Activated CD4-positive, alpha-beta T cell treated with anti-CD3 and anti-CD28 coated beads, Interleukin-2, amount 50 U/mL, for 24 hours (primary cell): Measurements from ENCODE around the gene DHDH.
A peak's percentile ranks its signal among the peaks of the same experiment; 100 is the strongest.

Experiments used
- DNase-seq, 2 donors: peaks; one replicate each; pipeline ENCODE4 v3.0.0-alpha.2; 2020; ENCODE audit warnings: low read depth in 1 of 2, low spot score in 1 of 2

Gene DHDH

GRCh38 chr19:48947258-48947542 is 13.7 kb downstream of the DHDH start:
- no peak for DNase-seq

GRCh38 chr19:48950159-48950558 is 16.7 kb downstream of the DHDH start:
- no peak for DNase-seq

DNA sequence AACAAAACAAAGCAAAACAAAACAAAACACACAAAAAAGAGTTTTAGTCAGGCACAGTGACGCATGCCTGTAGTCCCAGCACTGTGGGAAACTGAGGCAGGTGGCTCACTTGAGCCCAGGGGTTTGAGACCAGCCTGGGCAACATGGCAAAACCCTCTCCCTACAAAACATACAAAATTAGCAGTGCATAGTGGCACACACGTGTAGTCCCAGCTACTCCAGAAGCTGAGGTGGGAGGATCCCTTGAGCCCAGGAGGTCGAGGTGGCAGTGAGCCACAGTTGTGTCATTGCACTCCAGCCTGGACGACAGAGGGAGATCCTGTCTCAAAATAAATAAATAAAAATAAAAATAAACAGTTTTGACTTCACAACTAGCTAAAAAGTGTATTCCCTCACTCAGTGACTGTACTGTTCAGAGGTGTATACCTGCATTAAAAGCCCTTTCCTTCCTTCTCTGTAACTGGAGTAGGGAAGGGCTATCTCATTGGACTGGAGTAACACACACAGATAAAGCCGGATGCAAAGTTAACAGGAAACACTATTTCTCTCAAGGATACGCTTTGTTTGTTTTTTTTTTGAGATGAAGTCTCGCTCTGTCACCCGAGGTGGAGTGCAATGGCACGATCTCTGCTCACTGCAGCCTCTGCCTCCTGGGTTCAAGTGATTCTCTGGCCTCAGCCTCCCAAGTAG is 17.5 kb downstream of the DHDH start:
- no peak for DNase-seq

- no peak for DNase-seq
Observed at GRCh38 chr19:48953141-48953540, 19.6 kb downstream of the DHDH start.

- no peak for DNase-seq
Observed at GRCh38 chr19:48953990-48954594, 20.6 kb downstream of the DHDH start.

GRCh38 chr19:48954595-48955307 is 21.3 kb downstream of the DHDH start, which contains the start of gene BAX:
TSS of gene BAX (plus strand) at chr19:48954875. CDS start at chr19:48954929, 54 bp downstream.
- peak; percentile 88 to 94 for DNase-seq

- no peak for DNase-seq
Observed at GRCh38 chr19:48955308-48955958, 21.9 kb downstream of the DHDH start.

DNA sequence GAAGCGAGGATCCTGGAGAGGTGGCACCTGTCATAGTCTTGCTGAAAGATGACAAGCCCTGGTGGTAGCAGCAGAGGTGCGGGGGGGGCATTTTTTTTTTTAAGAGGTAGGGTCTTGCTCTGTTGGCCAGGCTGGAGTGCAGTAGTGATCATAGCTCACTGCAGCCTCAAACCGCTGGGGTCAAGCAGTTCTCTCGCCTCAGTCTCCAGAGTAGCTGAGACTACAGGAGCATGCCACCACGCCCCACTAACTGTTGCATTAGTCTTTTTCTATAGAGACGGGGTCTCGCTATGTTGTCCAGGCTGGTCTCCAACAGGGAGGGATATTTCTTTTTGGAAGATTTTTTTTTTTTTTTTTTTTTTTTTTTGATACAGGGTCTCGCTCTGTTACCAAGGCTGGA is 24.5 kb downstream of the DHDH start:
- no peak for DNase-seq

- DNase-seq = no peak
Observed at GRCh38 chr19:48959341-48960239, 26.1 kb downstream of the DHDH start.

GRCh38 chr19:48961051-48961649 is 27.7 kb downstream of the DHDH start:
- DNase-seq = no peak

DNA sequence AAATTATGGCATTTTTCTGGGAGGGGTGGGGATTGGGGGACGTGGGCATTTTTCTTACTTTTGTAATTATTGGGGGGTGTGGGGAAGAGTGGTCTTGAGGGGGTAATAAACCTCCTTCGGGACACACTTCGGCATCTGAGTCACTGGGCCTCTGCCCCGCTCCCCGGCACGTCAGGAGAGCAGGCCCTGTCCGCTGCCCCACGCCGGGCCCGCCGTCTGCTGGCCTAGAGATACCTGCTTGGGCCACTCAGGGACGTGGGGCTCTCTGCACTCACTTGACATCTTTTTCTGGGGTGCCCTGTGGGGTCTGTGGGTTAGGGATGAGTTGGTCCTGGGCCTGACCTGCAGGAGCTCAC is 28.2 kb downstream of the DHDH start:
- DNase-seq = no peak

GRCh38 chr19:48962029-48962848 is 28.7 kb downstream of the DHDH start:
- DNase-seq = no peak

DNA sequence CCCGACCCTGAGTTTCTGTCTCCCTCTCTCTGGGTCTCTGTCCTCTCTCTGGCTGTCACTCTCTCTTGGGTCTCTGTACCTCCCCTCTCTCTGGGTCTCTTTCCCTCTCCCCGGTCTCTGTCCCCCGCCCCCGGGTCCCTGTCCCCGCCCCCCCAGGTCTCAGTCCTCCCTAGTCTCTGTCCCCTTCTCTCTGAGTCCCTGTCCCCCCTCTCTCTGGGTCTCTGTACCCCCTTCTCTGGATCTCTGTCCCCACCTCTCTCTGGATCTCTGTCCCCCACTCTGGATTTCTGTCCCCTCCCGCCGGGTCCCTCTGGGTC is 29.3 kb downstream of the DHDH start:
- DNase-seq = no peak

GRCh38 chr19:48963371-48964204 is 30.1 kb downstream of the DHDH start:
- DNase-seq = peak in 1 of 2 donors; percentile 55

- DNase-seq = no peak
Observed at GRCh38 chr19:48964205-48965039, 30.9 kb downstream of the DHDH start.

DNA sequence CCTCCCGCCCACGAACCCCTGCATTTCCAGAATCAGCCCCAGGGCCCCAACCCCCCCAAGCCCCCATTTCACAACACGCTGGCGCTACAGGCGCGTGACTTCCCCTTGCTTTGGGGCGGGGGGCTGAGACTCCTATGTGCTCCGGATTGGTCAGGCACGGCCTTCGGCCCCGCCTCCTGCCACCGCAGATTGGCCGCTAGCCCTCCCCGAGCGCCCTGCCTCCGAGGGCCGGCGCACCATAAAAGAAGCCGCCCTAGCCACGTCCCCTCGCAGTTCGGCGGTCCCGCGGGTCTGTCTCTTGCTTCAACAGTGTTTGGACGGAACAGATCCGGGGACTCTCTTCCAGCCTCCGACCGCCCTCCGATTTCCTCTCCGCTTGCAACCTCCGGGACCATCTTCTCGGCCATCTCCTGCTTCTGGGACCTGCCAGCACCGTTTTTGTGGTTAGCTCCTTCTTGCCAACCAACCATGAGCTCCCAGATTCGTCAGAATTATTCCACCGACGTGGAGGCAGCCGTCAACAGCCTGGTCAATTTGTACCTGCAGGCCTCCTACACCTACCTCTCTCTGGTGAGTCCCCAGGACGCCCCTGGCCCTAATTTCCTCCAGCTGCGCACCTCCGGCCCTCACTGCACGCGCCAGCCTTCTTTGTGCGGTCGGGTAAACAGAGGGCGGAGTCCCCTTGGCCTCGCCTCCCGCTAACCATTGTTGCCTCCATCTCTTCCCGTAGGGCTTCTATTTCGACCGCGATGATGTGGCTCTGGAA is 31.7 kb downstream of the DHDH start, which contains the start of gene FTL:
FTL (plus strand) TSS at position 270 of the 766 bp plus-strand sequence; CDS start at position 469, 199 bp downstream.
- peak; percentile 72 to 87 for DNase-seq

DNA sequence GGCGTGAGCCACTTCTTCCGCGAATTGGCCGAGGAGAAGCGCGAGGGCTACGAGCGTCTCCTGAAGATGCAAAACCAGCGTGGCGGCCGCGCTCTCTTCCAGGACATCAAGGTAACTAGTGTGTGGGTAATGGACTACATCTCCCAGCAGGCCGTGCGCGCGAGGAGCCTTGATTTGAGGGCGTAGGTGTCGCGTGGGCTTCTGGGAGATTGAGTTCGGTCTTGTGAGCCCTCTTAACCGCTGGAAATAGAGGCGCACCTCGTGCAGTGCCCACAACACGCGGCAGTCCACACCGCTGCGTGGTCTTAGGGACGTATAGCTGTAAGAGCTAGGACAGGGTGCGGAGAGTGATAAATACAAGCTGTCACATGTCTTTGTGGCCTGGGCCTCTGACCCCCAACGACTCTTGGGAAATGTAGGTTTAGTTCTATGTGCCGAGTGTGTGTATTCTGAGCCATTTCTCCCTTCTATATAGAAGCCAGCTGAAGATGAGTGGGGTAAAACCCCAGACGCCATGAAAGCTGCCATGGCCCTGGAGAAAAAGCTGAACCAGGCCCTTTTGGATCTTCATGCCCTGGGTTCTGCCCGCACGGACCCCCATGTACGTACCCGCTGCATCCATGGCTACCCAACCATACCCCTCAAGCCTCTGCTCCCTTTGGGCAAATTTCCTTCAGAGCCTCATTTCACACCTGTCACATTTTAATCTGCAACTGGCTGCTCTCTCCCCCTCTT is 32.5 kb downstream of the DHDH start:
- peak; percentile 84 to 86 for DNase-seq
